ENCODE measurements around the gene GDF3.

GDF3 gene

DNA sequence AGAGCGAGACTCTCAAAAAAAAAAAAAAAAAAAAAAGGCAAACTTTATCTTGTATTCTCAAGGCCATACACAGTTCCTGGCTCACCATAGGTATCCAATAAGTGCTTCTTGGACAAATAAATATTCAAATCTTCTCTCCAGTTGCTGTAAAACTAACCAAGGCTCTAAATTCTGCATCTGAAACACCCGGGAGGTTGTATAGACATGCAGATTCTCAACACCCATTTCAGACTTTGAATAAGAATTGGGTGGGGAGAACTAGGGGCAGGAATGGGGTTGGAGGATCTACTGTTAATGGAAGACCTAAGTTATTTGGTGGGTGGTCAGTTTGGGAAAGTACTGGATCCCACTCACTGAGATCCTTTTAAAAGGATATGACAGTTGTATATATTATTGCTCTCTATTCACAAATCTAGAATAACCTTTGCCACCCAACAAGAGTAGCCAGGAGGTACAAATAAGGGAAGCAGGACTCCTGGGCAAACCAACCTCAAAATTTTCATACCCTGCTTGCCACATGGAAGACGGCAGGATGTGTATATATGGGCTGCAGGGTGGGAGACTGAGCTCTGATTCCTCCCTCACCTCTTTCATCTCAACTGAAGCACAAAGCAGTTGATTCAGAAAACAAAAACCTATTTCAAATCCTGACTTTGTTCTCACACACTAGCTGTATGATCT lies 879 bp downstream of the GDF3 start:
- H3K79me2 ChIP-seq (ENCODE audit: insufficient read depth, low read length): no peaks in the 10 kb centered on the region
- H2AFZ ChIP-seq (ENCODE audit: low read depth, low read length, severe bottlenecking): no peak overlapping the region
- H3K36me3 ChIP-seq (ENCODE audit: low read length): no peaks in the 10 kb centered on the region
- no peak overlapping the region for H3K27ac ChIP-seq (ENCODE audit: low read depth, low read length)
- no peaks in the 10 kb centered on the region for H3K9me2 ChIP-seq (replicated peaks; ENCODE audit: insufficient read depth, low read length)
- H4K20me1 ChIP-seq (ENCODE audit: low read depth, low read length): no peaks in the 10 kb centered on the region
- H3K27me3 ChIP-seq (ENCODE audit: low read length): no peaks in the 10 kb centered on the region
- H3K4me3 ChIP-seq (ENCODE audit: insufficient read depth, low read length, poor library complexity, severe bottlenecking): no peak overlapping the region
- no peak for TF ChIP-seq EZH2phosphoT487 (conservative IDR thresholded peaks at IDR 0.05; ENCODE audit: low read length)
- TF ChIP-seq, protein P1, sequence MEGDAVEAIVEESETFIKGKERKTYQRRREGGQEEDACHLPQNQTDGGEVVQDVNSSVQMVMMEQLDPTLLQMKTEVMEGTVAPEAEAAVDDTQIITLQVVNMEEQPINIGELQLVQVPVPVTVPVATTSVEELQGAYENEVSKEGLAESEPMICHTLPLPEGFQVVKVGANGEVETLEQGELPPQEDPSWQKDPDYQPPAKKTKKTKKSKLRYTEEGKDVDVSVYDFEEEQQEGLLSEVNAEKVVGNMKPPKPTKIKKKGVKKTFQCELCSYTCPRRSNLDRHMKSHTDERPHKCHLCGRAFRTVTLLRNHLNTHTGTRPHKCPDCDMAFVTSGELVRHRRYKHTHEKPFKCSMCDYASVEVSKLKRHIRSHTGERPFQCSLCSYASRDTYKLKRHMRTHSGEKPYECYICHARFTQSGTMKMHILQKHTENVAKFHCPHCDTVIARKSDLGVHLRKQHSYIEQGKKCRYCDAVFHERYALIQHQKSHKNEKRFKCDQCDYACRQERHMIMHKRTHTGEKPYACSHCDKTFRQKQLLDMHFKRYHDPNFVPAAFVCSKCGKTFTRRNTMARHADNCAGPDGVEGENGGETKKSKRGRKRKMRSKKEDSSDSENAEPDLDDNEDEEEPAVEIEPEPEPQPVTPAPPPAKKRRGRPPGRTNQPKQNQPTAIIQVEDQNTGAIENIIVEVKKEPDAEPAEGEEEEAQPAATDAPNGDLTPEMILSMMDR (IDR thresholded peaks at IDR 0.05; ENCODE audit: insufficient read depth, low read length, poor library complexity, severe bottlenecking): no peak
- H3F3A ChIP-seq (ENCODE audit: insufficient read depth): no peaks in the 10 kb centered on the region
- no peak overlapping the region for H3K9ac ChIP-seq (ENCODE audit: low read length)
- H3K4me2 ChIP-seq (ENCODE audit: low read depth, low read length, poor library complexity, severe bottlenecking): no peak overlapping the region
- no peaks in the 10 kb centered on the region for H3K9me3 ChIP-seq (ENCODE audit: insufficient read depth, low read length)

DNA sequence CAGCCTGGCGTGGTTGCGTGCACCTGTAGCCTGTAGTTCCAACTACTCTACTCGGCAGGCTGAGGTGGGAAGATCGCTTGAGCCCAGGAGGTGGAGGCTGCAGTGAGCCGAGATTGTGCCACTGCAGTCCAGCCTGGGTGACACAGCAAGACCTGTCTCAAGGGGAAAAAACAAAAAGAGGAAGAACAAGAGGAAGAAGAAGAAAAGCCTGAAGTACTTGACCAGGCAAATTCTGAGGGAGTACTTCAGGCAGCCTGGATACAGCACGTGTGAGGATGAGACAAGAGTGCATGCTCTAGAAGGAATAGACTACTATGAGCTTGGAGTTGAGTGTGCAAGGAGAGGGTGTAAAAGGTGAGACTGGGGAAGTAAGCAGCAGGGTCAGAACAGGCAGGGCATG lies 1.8 kb downstream of the GDF3 start:
- Histone ChIP-seq H3K9me3 (ENCODE audit: insufficient read depth, low read length) (no peaks in the 10 kb centered on the region), H3K79me2 (ENCODE audit: insufficient read depth, low read length) (no peaks in the 10 kb centered on the region), H3K27me3 (ENCODE audit: low read length) (no peaks in the 10 kb centered on the region), H3K4me3 (ENCODE audit: insufficient read depth, low read length, poor library complexity, severe bottlenecking) (no peak overlapping the region), H3K9ac (ENCODE audit: low read length) (no peak overlapping the region), H3K9me2 (replicated peaks; ENCODE audit: insufficient read depth, low read length) (no peaks in the 10 kb centered on the region), H3K36me3 (ENCODE audit: low read length) (no peaks in the 10 kb centered on the region), H2AFZ (ENCODE audit: low read depth, low read length, severe bottlenecking) (no peak overlapping the region), H3K4me2 (ENCODE audit: low read depth, low read length, poor library complexity, severe bottlenecking) (no peak overlapping the region), H4K20me1 (ENCODE audit: low read depth, low read length) (no peaks in the 10 kb centered on the region), H3K27ac (ENCODE audit: low read depth, low read length) (no peak overlapping the region), H3F3A (ENCODE audit: insufficient read depth) (no peaks in the 10 kb centered on the region)
- TF ChIP-seq, protein P1 (IDR thresholded peaks at IDR 0.05; ENCODE audit: insufficient read depth, low read length, poor library complexity, severe bottlenecking): no peak
- TF ChIP-seq EZH2phosphoT487 (conservative IDR thresholded peaks at IDR 0.05; ENCODE audit: low read length): no peak

DNA sequence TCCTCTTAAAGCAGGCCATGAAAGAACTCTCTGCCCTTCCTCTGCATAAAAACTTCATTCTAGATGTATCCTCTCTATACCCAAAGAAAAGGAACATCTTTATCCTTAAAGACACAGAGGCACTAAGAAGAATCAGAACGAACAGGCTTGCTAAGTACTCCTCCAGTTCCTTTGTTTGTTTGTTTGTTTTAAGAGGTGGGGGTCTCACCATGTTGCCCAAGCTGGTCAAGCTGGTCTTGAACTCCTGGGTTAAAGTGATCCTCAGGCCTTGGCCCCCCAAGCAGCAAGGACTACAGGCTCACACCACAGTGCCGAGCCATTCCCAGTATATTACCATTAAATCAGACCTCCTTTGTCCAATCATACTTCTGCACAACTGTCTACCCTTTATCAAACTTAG lies 14.0 kb downstream of the GDF3 start:
- Histone ChIP-seq H4K20me1 (ENCODE audit: low read depth, low read length) (no peaks in the 10 kb centered on the region), H3K36me3 (ENCODE audit: low read length) (no peaks in the 10 kb centered on the region), H3K4me3 (ENCODE audit: insufficient read depth, low read length, poor library complexity, severe bottlenecking) (no peak overlapping the region), H3K9me3 (ENCODE audit: insufficient read depth, low read length) (no peaks in the 10 kb centered on the region), H3K9me2 (replicated peaks; ENCODE audit: insufficient read depth, low read length) (no peaks in the 10 kb centered on the region), H3K27me3 (ENCODE audit: low read length) (no peaks in the 10 kb centered on the region), H2AFZ (ENCODE audit: low read depth, low read length, severe bottlenecking) (no peak overlapping the region), H3F3A (ENCODE audit: insufficient read depth) (no peaks in the 10 kb centered on the region), H3K4me2 (ENCODE audit: low read depth, low read length, poor library complexity, severe bottlenecking) (no peak overlapping the region), H3K9ac (ENCODE audit: low read length) (no peak overlapping the region), H3K27ac (ENCODE audit: low read depth, low read length) (no peak overlapping the region), H3K79me2 (ENCODE audit: insufficient read depth, low read length) (no peaks in the 10 kb centered on the region)
- TF ChIP-seq EZH2phosphoT487 (conservative IDR thresholded peaks at IDR 0.05; ENCODE audit: low read length): no peak
- TF ChIP-seq, protein P1 (IDR thresholded peaks at IDR 0.05; ENCODE audit: insufficient read depth, low read length, poor library complexity, severe bottlenecking): no peak
